IPS DF 6.9 (cell line): ENCODE results near the gene SMG5.
"Not testable (repeated sequence)": the region's sequence is repeated elsewhere in the genome, so short reads cannot be mapped to it uniquely, and the experiment has no call there.

ENCODE experiments used
- DNase-seq: peaks from one replicate; pipeline ENCODE4 v3.0.0-alpha.2; 2013; ENCODE audit warnings: low read depth, low spot score
- H3K27ac ChIP-seq: one replicate; pipeline ENCODE4 v1.5.1; 2013; ENCODE audit warnings: low read length, control low read depth
- H3K27me3 ChIP-seq: 2 replicates; pipeline ENCODE4 v1.6.1; 2013; ENCODE audit warnings: mild to moderate bottlenecking, low read length; ENCODE audit not compliant: control insufficient read depth, insufficient read depth
- H3K36me3 ChIP-seq: 2 replicates; pipeline ENCODE4 v1.6.1; 2013; ENCODE audit warnings: low read length; ENCODE audit not compliant: control insufficient read depth, insufficient read depth
- H3K4me1 ChIP-seq: 2 replicates; pipeline ENCODE4 v1.6.1; 2013; ENCODE audit warnings: low read length; ENCODE audit not compliant: control insufficient read depth, insufficient read depth
- H3K4me3 ChIP-seq: 2 replicates; pipeline ENCODE4 v1.5.1; 2013; ENCODE audit warnings: mild to moderate bottlenecking, low read length
- H3K9me3 ChIP-seq: 2 replicates; pipeline ENCODE4 v1.6.1; 2013; ENCODE audit warnings: low read length, inconsistent platforms; ENCODE audit not compliant: control insufficient read depth, insufficient read depth
- WGBS: extraction: QIAGEN DNeasy Blood & Tissue Kit; methylation state at CpG from one replicate; pipeline ENCODE4 v1.1.7; 2013; ENCODE audit warnings: mixed read lengths, missing lambda C conversion rate; ENCODE audit not compliant: insufficient read length, insufficient coverage; 5-methylcytosine and 5-hydroxymethylcytosine counted together

Gene SMG5, protein sequence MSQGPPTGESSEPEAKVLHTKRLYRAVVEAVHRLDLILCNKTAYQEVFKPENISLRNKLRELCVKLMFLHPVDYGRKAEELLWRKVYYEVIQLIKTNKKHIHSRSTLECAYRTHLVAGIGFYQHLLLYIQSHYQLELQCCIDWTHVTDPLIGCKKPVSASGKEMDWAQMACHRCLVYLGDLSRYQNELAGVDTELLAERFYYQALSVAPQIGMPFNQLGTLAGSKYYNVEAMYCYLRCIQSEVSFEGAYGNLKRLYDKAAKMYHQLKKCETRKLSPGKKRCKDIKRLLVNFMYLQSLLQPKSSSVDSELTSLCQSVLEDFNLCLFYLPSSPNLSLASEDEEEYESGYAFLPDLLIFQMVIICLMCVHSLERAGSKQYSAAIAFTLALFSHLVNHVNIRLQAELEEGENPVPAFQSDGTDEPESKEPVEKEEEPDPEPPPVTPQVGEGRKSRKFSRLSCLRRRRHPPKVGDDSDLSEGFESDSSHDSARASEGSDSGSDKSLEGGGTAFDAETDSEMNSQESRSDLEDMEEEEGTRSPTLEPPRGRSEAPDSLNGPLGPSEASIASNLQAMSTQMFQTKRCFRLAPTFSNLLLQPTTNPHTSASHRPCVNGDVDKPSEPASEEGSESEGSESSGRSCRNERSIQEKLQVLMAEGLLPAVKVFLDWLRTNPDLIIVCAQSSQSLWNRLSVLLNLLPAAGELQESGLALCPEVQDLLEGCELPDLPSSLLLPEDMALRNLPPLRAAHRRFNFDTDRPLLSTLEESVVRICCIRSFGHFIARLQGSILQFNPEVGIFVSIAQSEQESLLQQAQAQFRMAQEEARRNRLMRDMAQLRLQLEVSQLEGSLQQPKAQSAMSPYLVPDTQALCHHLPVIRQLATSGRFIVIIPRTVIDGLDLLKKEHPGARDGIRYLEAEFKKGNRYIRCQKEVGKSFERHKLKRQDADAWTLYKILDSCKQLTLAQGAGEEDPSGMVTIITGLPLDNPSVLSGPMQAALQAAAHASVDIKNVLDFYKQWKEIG

DNA sequence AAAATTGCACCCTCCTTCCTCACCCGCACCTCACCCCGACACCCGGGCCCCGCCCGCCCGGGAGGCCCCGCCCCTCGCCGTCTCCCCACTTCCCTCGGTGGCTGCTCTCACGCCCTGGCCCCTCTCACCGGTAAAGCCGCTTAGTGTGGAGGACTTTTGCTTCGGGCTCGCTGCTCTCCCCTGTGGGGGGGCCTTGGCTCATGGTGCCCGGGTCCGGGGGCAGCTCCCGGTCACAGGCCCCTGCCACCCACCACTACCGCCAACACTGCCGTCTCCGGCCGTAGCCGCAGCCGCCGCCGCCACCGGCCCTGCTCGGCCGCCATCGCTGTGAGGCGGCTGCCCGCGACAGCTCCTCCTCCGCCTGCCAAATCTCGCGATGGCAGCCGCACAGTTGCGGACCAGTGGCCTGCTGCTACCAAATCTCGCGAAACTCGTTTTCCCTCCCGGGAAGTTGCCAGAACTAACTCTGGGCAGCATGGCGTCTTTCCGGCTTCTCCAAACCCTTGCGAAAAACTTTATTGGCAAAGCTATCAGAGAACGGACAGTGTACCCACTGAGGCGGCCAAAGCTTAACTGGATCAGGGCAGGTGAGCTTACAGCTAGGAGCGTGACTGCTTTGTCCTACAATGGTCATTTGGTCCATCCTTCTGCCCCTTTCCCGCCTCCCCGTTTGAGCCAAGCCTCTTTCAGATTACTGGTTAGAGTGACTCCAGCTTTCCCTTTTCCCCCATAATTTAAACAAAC lies at the start of gene SMG5:
TSS of gene SMG5 (minus strand) at position 347 of the 744 bp plus-strand sequence. CDS start at position 202, 145 bp downstream.
- H3K36me3 ChIP-seq = peaks cover 10% of the 10 kb centered on the region; the same call in 1 of the 2 replicates

DNA sequence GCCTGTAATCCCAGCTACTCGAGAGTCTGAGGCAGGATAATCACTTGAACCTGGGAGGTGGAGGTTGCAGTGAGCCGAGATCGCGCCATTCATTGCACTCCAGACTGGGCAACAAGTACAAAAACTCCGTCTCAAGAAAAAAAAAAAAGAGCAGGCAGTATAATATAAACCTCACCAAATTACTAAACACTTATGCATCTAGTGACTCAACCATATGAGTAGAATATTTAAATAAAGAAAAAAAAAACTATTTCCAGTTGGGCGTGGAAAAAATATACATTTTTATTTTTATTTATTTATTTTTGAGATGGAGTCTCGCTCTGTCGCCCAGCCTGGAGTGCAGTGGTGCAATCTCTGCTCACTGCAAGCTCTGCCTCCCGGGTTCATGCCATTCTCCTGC lies 40.6 kb upstream of the SMG5 start:
- not testable (repeated sequence) for H3K9me3 ChIP-seq, H3K27me3 ChIP-seq, DNase-seq, H3K4me1 ChIP-seq, H3K4me3 ChIP-seq, H3K27ac ChIP-seq
- WGBS = no CpG with 5 or more reads among the region's 9 CpGs
- H3K36me3 ChIP-seq = peaks cover 34% of the 10 kb centered on the region

More for the DNA sequence above, at the start of gene SMG5:
- H3K9me3 ChIP-seq = no peaks in the 10 kb centered on the region
- no peak within 1 kb of the TSS for H3K27ac ChIP-seq
- DNase-seq = peak; percentile 99
- no peaks in the 10 kb centered on the region for H3K4me1 ChIP-seq
- H3K4me3 ChIP-seq = peak within 1 kb of the TSS; percentile 88
- H3K27me3 ChIP-seq = no peaks in the 10 kb centered on the region
- WGBS = no CpG with 5 or more reads among the region's 50 CpGs

DNA sequence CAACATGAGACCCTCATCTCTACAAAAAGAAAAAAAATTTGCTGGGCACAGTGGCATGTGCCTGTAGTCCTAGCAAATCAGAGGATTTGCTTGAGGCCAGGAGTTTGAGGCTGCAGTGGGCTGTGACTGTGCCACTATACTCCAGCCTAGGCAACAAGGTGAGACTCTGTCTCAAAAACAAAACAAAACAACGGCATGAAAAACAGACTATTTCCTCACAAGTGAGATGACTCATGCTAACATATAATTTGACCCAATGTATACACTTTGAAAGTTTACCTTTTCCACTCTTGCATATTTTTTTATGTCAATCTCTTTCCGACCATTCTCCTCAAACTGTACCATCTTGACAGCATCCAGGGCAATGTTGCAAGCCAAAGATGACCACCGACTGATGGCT lies 37.9 kb upstream of the SMG5 start:
- Histone ChIP-seq H3K27ac (no peak overlapping the region), H3K4me3 (no peak overlapping the region), H3K4me1 (no peaks in the 10 kb centered on the region), H3K27me3 (no peaks in the 10 kb centered on the region), H3K36me3 (peaks cover 49% of the 10 kb centered on the region), H3K9me3 (no peaks in the 10 kb centered on the region)
- 100% methylated on average over 1 of the region's 3 CpGs for WGBS
- no peak for DNase-seq

DNA sequence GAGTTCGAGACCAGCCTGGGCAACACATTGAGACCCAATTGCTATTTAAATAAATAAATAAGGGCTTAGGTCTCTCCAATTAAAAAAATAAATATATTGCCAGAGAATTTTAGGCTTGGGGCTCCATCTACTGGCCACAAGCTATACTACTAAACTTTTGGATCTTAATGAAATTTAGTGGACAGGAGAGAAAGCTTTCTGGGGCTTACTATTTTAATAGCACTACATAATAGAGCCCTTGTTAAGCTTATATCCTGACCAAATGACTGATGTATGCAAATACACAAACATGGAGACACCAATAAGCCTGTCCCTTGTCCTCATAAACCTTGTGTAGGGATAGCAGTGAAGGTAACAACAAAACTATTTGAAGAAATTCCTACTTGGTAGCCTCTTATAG lies 37.0 kb upstream of the SMG5 start:
- Histone ChIP-seq H3K4me3 (no peak overlapping the region), H3K36me3 (peaks cover 46% of the 10 kb centered on the region), H3K27ac (no peak overlapping the region), H3K4me1 (no peaks in the 10 kb centered on the region), H3K9me3 (no peaks in the 10 kb centered on the region), H3K27me3 (no peaks in the 10 kb centered on the region)
- no CpG with 5 or more reads among the region's 1 CpG for WGBS
- DNase-seq = no peak

DNA sequence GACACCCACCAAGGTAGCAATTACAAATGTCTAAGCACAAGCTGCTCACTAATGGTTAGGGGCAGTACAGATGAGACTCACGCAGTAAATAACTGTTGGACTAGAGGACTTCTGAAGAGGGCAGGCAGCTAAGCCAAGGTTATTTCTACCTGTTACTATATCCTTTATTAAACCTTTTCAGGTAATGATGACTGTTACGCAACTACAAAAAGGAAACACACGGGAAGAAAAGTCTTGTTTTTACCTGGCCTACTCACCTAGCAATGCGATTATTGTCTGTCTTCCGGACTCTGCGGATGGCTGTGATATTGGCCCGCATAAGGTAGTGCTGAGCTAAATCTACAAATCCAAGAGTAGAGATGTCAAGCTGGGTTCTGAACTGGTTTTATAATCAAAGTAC lies 34.3 kb upstream of the SMG5 start:
- no peaks in the 10 kb centered on the region for H3K9me3 ChIP-seq
- no peak for DNase-seq
- peaks cover 44% of the 10 kb centered on the region; the same call in 1 of the 2 replicates for H3K36me3 ChIP-seq
- no peaks in the 10 kb centered on the region for H3K27me3 ChIP-seq
- H3K27ac ChIP-seq = no peak overlapping the region
- H3K4me1 ChIP-seq = no peaks in the 10 kb centered on the region
- WGBS = no CpG with 5 or more reads among the region's 7 CpGs
- H3K4me3 ChIP-seq = no peak overlapping the region

DNA sequence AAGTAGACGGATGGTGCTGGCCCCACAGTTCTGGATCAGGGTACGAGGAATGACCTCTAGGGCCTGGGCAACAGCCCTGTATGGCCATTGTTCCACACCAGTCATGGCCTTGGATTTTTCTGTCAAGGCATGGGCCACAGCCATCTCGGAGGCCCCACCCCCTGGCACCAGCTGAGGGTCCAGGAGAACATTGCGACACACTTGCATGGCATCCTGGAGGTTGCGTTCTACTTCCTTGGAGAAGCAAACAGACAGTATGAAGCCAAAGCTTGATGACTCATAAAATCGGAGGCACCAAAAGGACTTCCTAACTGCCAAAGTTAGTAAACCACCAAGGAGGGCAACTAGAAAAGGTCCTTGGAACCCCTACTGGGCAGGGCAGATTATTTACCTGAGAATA lies 28.3 kb upstream of the SMG5 start:
- Histone ChIP-seq H3K4me1 (no peaks in the 10 kb centered on the region), H3K4me3 (no peak overlapping the region), H3K36me3 (peaks cover 30% of the 10 kb centered on the region), H3K9me3 (no peaks in the 10 kb centered on the region), H3K27me3 (no peaks in the 10 kb centered on the region), H3K27ac (no peak overlapping the region)
- DNase-seq = no peak
- WGBS = no CpG with 5 or more reads among the region's 6 CpGs

DNA sequence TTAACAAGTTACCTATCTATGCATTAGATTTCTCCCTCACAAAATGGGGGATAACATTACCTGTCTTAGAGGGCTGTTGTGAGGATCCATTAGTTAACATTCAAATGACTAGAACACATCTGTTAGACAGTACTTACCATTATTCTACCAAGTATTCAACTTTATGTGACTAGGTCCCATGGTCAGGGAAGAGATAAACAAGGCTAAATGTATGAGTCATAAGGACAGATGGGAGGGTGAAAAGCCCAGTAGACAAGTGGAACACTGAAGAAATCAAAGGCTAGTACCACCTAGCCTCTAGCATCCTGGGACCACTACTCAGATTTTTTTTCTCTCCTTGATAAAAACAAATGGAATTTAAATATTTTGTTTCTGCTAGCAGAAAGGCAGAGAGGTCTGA lies 25.5 kb upstream of the SMG5 start:
- no peak overlapping the region for H3K4me3 ChIP-seq
- DNase-seq = no peak
- no peak overlapping the region for H3K27ac ChIP-seq

DNA sequence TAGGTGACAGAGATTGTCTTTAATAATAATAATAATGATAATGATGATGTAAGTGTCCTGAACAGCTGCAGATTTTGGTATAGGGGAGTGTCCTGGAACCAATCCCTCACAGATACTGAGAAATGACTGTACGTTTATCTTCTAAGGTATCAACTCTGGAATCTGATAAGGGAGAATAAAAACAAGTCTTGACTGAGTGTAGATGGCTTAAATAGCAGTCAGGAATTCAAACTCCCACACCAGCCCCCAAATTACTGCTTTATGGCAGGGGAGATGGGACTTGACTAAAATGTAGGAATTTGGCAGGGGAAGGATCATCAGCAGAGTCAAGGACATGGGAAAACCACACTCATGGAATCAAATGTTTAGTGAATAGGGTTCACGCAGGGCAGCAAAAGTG lies 22.6 kb upstream of the SMG5 start:
- peaks cover 11% of the 10 kb centered on the region for H3K36me3 ChIP-seq
- WGBS = no CpG with 5 or more reads among the region's 2 CpGs

More for the DNA sequence above, 25.5 kb upstream of the SMG5 start:
- no peaks in the 10 kb centered on the region for H3K4me1 ChIP-seq
- no peaks in the 10 kb centered on the region for H3K9me3 ChIP-seq
- peaks cover 26% of the 10 kb centered on the region for H3K36me3 ChIP-seq
- H3K27me3 ChIP-seq = no peaks in the 10 kb centered on the region

DNA sequence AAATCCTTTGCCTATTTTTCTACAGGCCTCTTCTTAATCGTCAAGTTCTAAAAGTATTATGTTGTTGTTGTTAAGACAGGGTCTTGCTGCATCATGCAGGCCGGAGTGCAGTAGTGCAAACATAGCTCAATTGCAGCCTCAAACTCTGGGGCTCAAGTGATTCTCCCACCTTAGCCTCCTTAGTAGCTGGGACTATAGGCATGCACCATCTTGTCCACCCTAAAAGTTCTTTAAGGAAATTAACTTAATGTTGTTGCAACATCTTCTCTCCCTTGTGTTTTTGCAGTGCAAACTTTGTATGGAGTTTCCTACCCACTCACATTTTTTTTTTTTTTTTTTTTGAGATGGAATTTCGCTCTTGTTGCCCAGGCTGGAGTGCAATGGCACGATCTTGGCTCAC lies 20.6 kb upstream of the SMG5 start:
- H3K4me1 ChIP-seq = peaks cover 1% of the 10 kb centered on the region; the same call in 1 of the 2 replicates
- no peaks in the 10 kb centered on the region for H3K27me3 ChIP-seq
- no peak for DNase-seq
- H3K27ac ChIP-seq = no peak overlapping the region
- no CpG with 5 or more reads among the region's 4 CpGs for WGBS
- no peak overlapping the region for H3K4me3 ChIP-seq
- no peaks in the 10 kb centered on the region for H3K9me3 ChIP-seq
- H3K36me3 ChIP-seq = peaks cover 5% of the 10 kb centered on the region

More for the DNA sequence above, 22.6 kb upstream of the SMG5 start:
- Histone ChIP-seq H3K4me3 (no peak overlapping the region), H3K4me1 (peaks cover 1% of the 10 kb centered on the region; the same call in 1 of the 2 replicates), H3K27ac (no peak overlapping the region), H3K27me3 (no peaks in the 10 kb centered on the region), H3K9me3 (no peaks in the 10 kb centered on the region)
- no peak for DNase-seq

DNA sequence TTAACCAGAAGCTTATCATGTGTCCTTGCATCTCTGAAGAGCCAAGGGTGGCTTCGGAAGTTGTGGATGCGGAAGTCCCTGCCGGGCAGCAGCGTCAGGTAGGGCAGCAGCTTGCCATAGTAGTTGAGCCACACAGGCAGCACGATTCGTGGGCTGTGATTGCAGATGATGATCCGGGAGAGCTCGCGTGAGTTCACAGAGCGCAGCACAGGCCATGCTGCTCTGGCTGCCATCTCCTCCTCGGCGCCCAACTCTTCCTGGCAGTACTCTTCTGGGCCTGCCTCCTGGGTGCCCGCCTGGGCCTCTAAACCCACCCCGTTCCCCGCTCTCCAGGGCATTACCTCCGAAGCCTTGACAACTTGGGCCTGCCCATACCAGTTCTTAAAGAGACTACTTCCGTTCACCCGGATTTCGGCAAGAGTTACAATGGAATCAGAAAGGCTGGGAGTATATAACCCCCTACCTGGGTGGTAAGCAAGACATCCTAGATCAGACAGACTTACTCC lies 16.3 kb upstream of the SMG5 start, which contains the start of gene VHLL:
TSS of gene VHLL (minus strand) at position 456 of the 506 bp plus-strand sequence. CDS start at position 338, 118 bp downstream.
- no CpG with 5 or more reads among the region's 19 CpGs for WGBS
- Histone ChIP-seq H3K9me3 (no peaks in the 10 kb centered on the region), H3K4me1 (peaks cover 6% of the 10 kb centered on the region), H3K4me3 (no peak within 1 kb of the TSS), H3K27ac (no peak within 1 kb of the TSS), H3K27me3 (no peaks in the 10 kb centered on the region), H3K36me3 (no peaks in the 10 kb centered on the region; the same call in 1 of the 2 replicates)
- no peak for DNase-seq
